ENCODE measurements around the gene MLX. TPM values are rescaled to one million over a fixed set of nuclear protein-coding genes. Genes with fewer than 3 reads are reported as not detected.
"Not testable (repeated sequence)": the region's sequence is repeated elsewhere in the genome, so short reads cannot be mapped to it uniquely, and the experiment has no call there.

MLX gene
- total RNA-seq, 2 experiments from 2014 or later, result 65.8 to 65.9 TPM

GRCh38 chr17:42609814-42610801, 43.2 kb downstream of the MLX start:
- POLR2A ChIA-PET, result interaction anchor here (0.7 to 2.6 kb wide), 10 partner anchors 9 to 693 kb away, joined by 3 to 17 read pairs (median 4); partner anchors contain the start of genes PSMC3IP and VPS25
- peaks cover 37% of the 10 kb centered on the region for H3K36me3 Mint-ChIP-seq (ENCODE audit: low read depth)

DNA sequence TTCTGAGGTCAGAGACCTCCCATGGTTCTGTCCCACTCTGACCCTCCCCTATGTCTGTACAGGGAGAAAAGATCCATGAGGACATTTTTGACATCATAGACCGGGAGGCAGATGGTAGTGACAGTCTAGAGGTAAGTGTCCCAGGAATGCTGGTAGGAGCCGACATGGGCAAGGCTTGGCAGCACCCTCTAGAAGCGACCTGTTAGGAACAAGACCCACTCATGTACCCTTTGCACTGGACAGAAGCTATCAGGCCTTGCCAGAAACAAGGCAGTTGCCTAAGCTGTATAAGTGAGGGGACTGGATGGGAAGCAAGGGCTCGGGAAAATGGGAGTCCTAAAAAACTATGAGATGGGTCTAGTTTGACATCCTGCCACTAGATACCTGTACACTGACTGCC, 45.1 kb downstream of the MLX start:
- H3K9me3 Mint-ChIP-seq (ENCODE audit: insufficient read depth), result no peaks in the 10 kb centered on the region
- POLR2A ChIA-PET, result no interaction called here
- DNase-seq, result no peak
- no peak overlapping the region for H3K27ac Mint-ChIP-seq
- no peaks in the 10 kb centered on the region for H3K27me3 Mint-ChIP-seq (ENCODE audit: low read depth)
- peaks cover 40% of the 10 kb centered on the region for H3K36me3 Mint-ChIP-seq (ENCODE audit: low read depth)
- H3K4me3 Mint-ChIP-seq, result no peak overlapping the region
- CTCF ChIA-PET, result no interaction called here
- peaks cover 20% of the 10 kb centered on the region for H3K4me1 Mint-ChIP-seq (ENCODE audit: low read depth)
- no peak for ATAC-seq

More at GRCh38 chr17:42609814-42610801, 43.2 kb downstream of the MLX start:
- peak overlapping the region; percentile 100 for H3K4me3 Mint-ChIP-seq
- not testable (repeated sequence) for DNase-seq; H3K27me3 Mint-ChIP-seq (ENCODE audit: low read depth); H3K9me3 Mint-ChIP-seq (ENCODE audit: insufficient read depth)
- ATAC-seq, result peak; percentile 1
- peaks cover 35% of the 10 kb centered on the region for H3K4me1 Mint-ChIP-seq (ENCODE audit: low read depth)
- H3K27ac Mint-ChIP-seq, result peak overlapping the region; percentile 97
- CTCF ChIA-PET, result interaction anchor here (0.6 to 4.4 kb wide), 12 partner anchors 9 to 214 kb away, joined by 3 to 72 read pairs (median 6); partner anchors contain the start of genes BECN1, CCR10, PLEKHH3 and PSMC3IP

DNA sequence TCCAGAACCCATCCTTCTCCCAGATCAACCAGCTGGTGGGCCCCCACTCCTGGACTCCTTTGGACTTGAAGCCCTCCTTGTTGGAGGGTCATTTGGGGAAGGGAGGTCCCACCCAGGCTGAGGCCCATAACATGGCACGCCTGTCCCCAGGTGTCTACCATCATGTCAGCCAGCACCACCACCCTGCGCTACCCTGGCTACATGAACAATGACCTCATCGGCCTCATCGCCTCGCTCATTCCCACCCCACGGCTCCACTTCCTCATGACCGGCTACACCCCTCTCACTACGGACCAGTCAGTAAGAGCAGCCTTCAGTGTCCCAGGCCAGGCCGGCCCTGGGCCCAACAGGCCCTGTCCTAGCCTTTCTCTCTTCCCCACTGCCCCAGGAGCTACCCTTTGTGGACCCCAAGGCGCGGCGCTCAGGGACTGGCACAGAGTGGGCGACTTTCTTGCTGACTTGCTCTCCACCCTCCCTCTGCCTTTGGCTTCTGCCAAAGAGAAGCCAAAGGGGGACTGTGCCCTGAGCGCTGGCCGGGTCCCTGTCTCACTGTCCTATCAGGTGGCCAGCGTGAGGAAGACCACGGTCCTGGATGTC, 46.9 kb downstream of the MLX start:
- Mint-ChIP-seq H3K4me3 (no peak overlapping the region), H3K36me3 (ENCODE audit: low read depth) (peaks cover 36% of the 10 kb centered on the region), H3K9me3 (ENCODE audit: insufficient read depth) (no peaks in the 10 kb centered on the region), H3K27ac (no peak overlapping the region), H3K27me3 (ENCODE audit: low read depth) (no peaks in the 10 kb centered on the region), H3K4me1 (ENCODE audit: low read depth) (peaks cover 16% of the 10 kb centered on the region)
- POLR2A ChIA-PET, result interaction anchor here (0.7 kb wide), 1 partner anchor 816 kb away, joined by 3 read pairs; no protein-coding TSS in a partner anchor
- DNase-seq (no peak), ATAC-seq (no peak)
- CTCF ChIA-PET, result no interaction called here

- H3K4me1 Mint-ChIP-seq (ENCODE audit: low read depth), result peaks cover 15% of the 10 kb centered on the region
- H3K27me3 Mint-ChIP-seq (ENCODE audit: low read depth), result peaks cover 2% of the 10 kb centered on the region
- POLR2A ChIA-PET, result interaction anchor here (0.6 to 3.2 kb wide), 2 partner anchors 9 to 259 kb away, joined by 3 to 14 read pairs; partner anchors contain the start of genes RETREG3 and TUBG1
- CTCF ChIA-PET, result interaction anchor here (0.8 to 3.3 kb wide), 5 partner anchors 9 to 206 kb away, joined by 3 to 12 read pairs (median 7); partner anchors contain the start of genes BECN1, PSMC3IP, RETREG3 and TUBG1
- H3K36me3 Mint-ChIP-seq (ENCODE audit: low read depth), result peaks cover 24% of the 10 kb centered on the region
- H3K9me3 Mint-ChIP-seq (ENCODE audit: insufficient read depth), result no peaks in the 10 kb centered on the region
- H3K4me3 Mint-ChIP-seq, result no peak overlapping the region
- DNase-seq (no peak), ATAC-seq (no peak)
- no peak overlapping the region for H3K27ac Mint-ChIP-seq
Observed at GRCh38 chr17:42617956-42618431, 51.1 kb downstream of the MLX start.

- no peaks in the 10 kb centered on the region for H3K9me3 Mint-ChIP-seq (ENCODE audit: insufficient read depth)
- peak overlapping the region; percentile 5 for H3K27ac Mint-ChIP-seq
- CTCF ChIA-PET, result interaction anchor here (0.8 to 3.3 kb wide), 5 partner anchors 10 to 205 kb away, joined by 3 to 12 read pairs (median 7); partner anchors contain the start of genes BECN1, PSMC3IP, RETREG3 and TUBG1
Observed at GRCh38 chr17:42618442-42619150, 51.7 kb downstream of the MLX start.

DNA sequence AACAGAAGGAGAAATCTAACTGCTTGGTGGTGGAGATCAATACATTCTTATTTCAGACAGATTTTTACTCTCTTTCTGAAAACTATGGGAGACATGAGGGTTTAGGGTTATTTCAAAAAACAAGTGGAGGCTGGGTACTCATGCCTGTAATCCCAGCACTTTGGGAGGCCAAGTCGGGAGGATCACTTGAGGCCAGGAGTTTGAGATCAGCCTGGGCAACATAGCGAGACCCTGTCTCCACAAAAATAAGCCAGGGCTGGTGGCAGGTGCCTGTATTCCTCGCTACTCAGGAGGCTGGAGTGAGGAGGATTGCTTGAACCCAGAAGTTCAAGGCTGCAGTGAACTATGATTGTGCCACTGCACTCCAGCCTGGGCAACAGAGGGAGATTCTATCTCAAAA, 55.1 kb downstream of the MLX start:
- CTCF ChIA-PET; POLR2A ChIA-PET; DNase-seq; H3K27me3 Mint-ChIP-seq (ENCODE audit: low read depth); H3K36me3 Mint-ChIP-seq (ENCODE audit: low read depth); H3K27ac Mint-ChIP-seq; ATAC-seq; H3K9me3 Mint-ChIP-seq (ENCODE audit: insufficient read depth); H3K4me3 Mint-ChIP-seq: not testable (repeated sequence)
- peaks cover 15% of the 10 kb centered on the region for H3K4me1 Mint-ChIP-seq (ENCODE audit: low read depth)

More at GRCh38 chr17:42618442-42619150, 51.7 kb downstream of the MLX start:
- peak; percentile 56 for ATAC-seq
- H3K27me3 Mint-ChIP-seq (ENCODE audit: low read depth), result peaks cover 2% of the 10 kb centered on the region
- peaks cover 15% of the 10 kb centered on the region for H3K4me1 Mint-ChIP-seq (ENCODE audit: low read depth)
- H3K36me3 Mint-ChIP-seq (ENCODE audit: low read depth), result peaks cover 21% of the 10 kb centered on the region
- H3K4me3 Mint-ChIP-seq, result no peak overlapping the region
- POLR2A ChIA-PET, result interaction anchor here (0.6 to 3.2 kb wide), 2 partner anchors 9 to 258 kb away, joined by 3 to 14 read pairs; partner anchors contain the start of genes RETREG3 and TUBG1
- DNase-seq, result peak; percentile 26

Other genes starting within 250 kb of the MLX start
- gene STAT3, start 178.7 kb upstream of the MLX start, total RNA-seq, result 100 to 1,000 TPM in 1 of 2 experiments, 10 to 100 TPM in 1; 94.7 to 101 TPM
- gene CAVIN1, start 143.8 kb upstream of the MLX start, total RNA-seq, result 1 to 10 TPM; 1.7 to 2.0 TPM
- gene ATP6V0A1, start 108.2 kb upstream of the MLX start, total RNA-seq, result 1 to 10 TPM; 2.1 to 2.2 TPM
- gene NAGLU, start 30.9 kb upstream of the MLX start, total RNA-seq, result 10 to 100 TPM; 19.3 to 20.5 TPM
- gene HSD17B1, start 14.2 kb upstream of the MLX start, total RNA-seq, result under 1 TPM; 0.53 to 0.60 TPM
- gene COASY, start 5.0 kb upstream of the MLX start, total RNA-seq, result 10 to 100 TPM; 54.8 to 62.1 TPM
- gene PSMC3IP, start 10.6 kb downstream of the MLX start, total RNA-seq, result 10 to 100 TPM; 19.2 to 21.8 TPM
- gene RETREG3, start 42.3 kb downstream of the MLX start, total RNA-seq, result 10 to 100 TPM; 53.6 to 54.7 TPM
- gene TUBG1, start 42.6 kb downstream of the MLX start, total RNA-seq, result 10 to 100 TPM; 82.3 to 83.4 TPM
- gene TUBG2, start 92.2 kb downstream of the MLX start, total RNA-seq, result 1 to 10 TPM; 8.0 to 8.1 TPM
- 1 to 10 TPM in 1 of 2 experiments, under 1 TPM in 1; 0.79 to 1.2 TPM for gene PLEKHH3, start 109.9 kb downstream of the MLX start, total RNA-seq
- gene CCR10, start 114.7 kb downstream of the MLX start, total RNA-seq, result under 1 TPM; 0.13 to 0.29 TPM
- under 1 TPM; 0.71 to 0.78 TPM for gene CNTNAP1, start 115.4 kb downstream of the MLX start, total RNA-seq
- gene EZH1, start 177.9 kb downstream of the MLX start, total RNA-seq, result 10 to 100 TPM; 32.4 to 37.7 TPM
- not detected for gene RAMP2, start 194.1 kb downstream of the MLX start, total RNA-seq
- 10 to 100 TPM; 67.8 to 70.5 TPM for gene VPS25, start 206.3 kb downstream of the MLX start, total RNA-seq
- under 1 TPM; 0.37 to 0.66 TPM for gene WNK4, start 213.5 kb downstream of the MLX start, total RNA-seq
- gene COA3, start 231.6 kb downstream of the MLX start, total RNA-seq, result 10 to 100 TPM; 41.4 to 41.5 TPM
- gene CNTD1, start 231.8 kb downstream of the MLX start, total RNA-seq, result not detected

Measured in activated CD8-positive, alpha-beta T cell treated with anti-CD3 and anti-CD28 coated beads, Interleukin-2, amount 10 ng/mL, durations not matched to agents 7 days and 5 days (primary cell).